ENCODE data around the gene POU2F2.

DNA sequence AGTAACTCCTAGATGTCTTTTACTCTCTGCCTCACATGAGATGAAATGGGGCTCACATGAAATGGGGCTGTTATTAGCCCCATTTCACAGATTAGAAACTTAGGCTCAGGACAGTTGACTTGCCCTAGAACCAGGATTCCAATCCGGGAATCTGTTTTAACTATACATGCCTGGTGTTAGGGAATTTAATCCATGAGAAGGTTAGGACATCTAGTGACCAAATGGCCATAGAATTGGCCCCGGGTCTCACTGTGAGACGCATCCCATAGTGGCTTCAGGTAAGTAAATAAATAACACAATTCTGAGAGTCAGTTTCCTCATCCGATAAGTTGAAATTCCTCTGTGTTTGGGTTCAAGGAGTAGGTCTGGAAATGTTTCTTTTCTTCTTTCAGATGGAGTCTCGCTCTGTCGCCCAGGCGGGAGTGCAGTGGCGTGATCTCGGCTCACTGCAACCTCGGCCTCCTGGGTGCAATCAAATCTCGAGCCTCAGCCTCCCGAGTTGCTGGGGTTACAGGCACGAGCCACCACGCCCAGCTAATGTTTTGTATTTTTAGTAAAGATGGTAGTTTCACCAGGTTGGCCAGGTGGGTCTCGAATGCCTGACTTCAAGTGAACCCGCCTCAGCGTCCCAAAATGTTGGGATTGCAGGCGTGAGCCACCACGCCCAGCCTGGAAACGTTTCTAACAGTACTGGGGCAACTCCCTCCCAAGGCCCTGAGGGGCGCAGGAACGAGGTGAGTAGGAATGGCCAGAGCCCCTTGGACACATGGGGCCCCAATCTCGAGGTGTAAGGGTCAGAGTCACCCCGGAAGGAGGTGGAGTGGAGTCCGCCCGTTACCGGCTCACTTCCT lies 57.5 kb downstream of the POU2F2 start:
- TF ChIP-seq POLR2A (IDR thresholded peaks at IDR 0.05), result no peak
- TF ChIP-seq, protein P1, sequence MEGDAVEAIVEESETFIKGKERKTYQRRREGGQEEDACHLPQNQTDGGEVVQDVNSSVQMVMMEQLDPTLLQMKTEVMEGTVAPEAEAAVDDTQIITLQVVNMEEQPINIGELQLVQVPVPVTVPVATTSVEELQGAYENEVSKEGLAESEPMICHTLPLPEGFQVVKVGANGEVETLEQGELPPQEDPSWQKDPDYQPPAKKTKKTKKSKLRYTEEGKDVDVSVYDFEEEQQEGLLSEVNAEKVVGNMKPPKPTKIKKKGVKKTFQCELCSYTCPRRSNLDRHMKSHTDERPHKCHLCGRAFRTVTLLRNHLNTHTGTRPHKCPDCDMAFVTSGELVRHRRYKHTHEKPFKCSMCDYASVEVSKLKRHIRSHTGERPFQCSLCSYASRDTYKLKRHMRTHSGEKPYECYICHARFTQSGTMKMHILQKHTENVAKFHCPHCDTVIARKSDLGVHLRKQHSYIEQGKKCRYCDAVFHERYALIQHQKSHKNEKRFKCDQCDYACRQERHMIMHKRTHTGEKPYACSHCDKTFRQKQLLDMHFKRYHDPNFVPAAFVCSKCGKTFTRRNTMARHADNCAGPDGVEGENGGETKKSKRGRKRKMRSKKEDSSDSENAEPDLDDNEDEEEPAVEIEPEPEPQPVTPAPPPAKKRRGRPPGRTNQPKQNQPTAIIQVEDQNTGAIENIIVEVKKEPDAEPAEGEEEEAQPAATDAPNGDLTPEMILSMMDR (IDR thresholded peaks at IDR 0.05 in 8 of 11, conservative IDR thresholded peaks at IDR 0.05 in 3 of 11), result peak in 1 of 11 experiments; percentile 6
- no peak for TF ChIP-seq POLR2AphosphoS5 (IDR thresholded peaks at IDR 0.05)
